Measurements from ENCODE around the gene SUPT16H. TPM values are rescaled to one million over a fixed set of nuclear protein-coding genes. Genes with fewer than 3 reads are reported as not detected.

The SUPT16H gene
- total RNA-seq, 1 experiment from 2014 or later, result 210 TPM

GRCh38 chr14:21311614-21312013 is 72.2 kb downstream of the SUPT16H start:
- Histone ChIP-seq H3K79me1 (ENCODE audit: insufficient read depth, low read depth, low read length, poor library complexity, severe bottlenecking) (no peaks in the 10 kb centered on the region), H3K4ac (ENCODE audit: low read depth, low read length) (no peak overlapping the region), H4K91ac (ENCODE audit: insufficient read length, low read depth, low read length) (no peak overlapping the region), H3K56ac (ENCODE audit: insufficient read length, low read depth, low read length) (no peak overlapping the region), H3K4me2 (ENCODE audit: insufficient read depth, insufficient read length, low read length) (no peak overlapping the region), H2BK15ac (ENCODE audit: low read depth, low read length) (no peak overlapping the region), H3K9ac (ENCODE audit: extremely low read depth, insufficient read length, low read length) (no peak overlapping the region), H3K27ac (ENCODE audit: insufficient read length, low read depth, low read length) (no peak overlapping the region), H3K18ac (ENCODE audit: insufficient read length, low read depth, low read length) (no peak overlapping the region), H2BK120ac (ENCODE audit: low read depth, low read length, poor library complexity, severe bottlenecking) (no peak overlapping the region), H2BK20ac (ENCODE audit: low read depth, low read length, poor library complexity, severe bottlenecking) (no peak overlapping the region), H3K27me3 (ENCODE audit: insufficient read depth, low read length) (no peaks in the 10 kb centered on the region), H3K23ac (ENCODE audit: insufficient read length, low read depth, low read length) (no peak overlapping the region), H3K14ac (ENCODE audit: insufficient read depth, low read length) (no peak overlapping the region), H2AK5ac (ENCODE audit: insufficient read length, low read length) (no peak overlapping the region), H4K8ac (replicated peaks; ENCODE audit: insufficient read length, low read depth, low read length) (no peak overlapping the region), H3K79me2 (ENCODE audit: insufficient read depth, low read length) (no peaks in the 10 kb centered on the region), H2AFZ (ENCODE audit: low read length) (no peak overlapping the region), H3K9me3 (ENCODE audit: control insufficient read depth, low read depth, low read length) (no peaks in the 10 kb centered on the region), H2BK5ac (ENCODE audit: insufficient read length, low read length) (no peak overlapping the region), H4K20me1 (ENCODE audit: control insufficient read depth, insufficient read depth, insufficient read length) (no peaks in the 10 kb centered on the region), H3T11ph (ENCODE audit: low read length) (no peak overlapping the region), H3K4me1 (ENCODE audit: insufficient read depth, low read length) (0 out of 2 replicates have a peak, but pooled peaks cover 2% of the 10 kb centered on the region), H4K5ac (ENCODE audit: insufficient read length, low read depth, low read length) (no peak overlapping the region), H3K23me2 (ENCODE audit: insufficient read length, low read depth, low read length, poor library complexity, severe bottlenecking) (peaks cover 3% of the 10 kb centered on the region), H2BK12ac (ENCODE audit: insufficient read length, low read depth, low read length) (no peak overlapping the region)
- Mint-ChIP-seq H3K27ac (peak overlapping the region in 1 of 3 experiments; percentile 56; a peak in 1 of 7 replicates), H3K4me3 (no peak overlapping the region), H3K27me3 (ENCODE audit: low read depth) (no peaks in the 10 kb centered on the region), H3K36me3 (ENCODE audit: insufficient read depth in 1 of 3, low read depth in 3 of 3) (no peaks in the 10 kb centered on the region), H3K4me1 (peaks cover 26 to 30% of the 10 kb centered on the region in 2 experiments), H3K9me3 (no peaks in the 10 kb centered on the region)
- DNase-seq, result no peak
- no peak for TF ChIP-seq CTCF (conservative IDR thresholded peaks at IDR 0.05)
- WGBS (ENCODE audit: extremely low coverage, insufficient read length, low lambda C conversion rate), result no CpG with 5 or more reads among the region's 2 CpGs
